ENCODE results near the gene NACC2. TPM values are rescaled to one million over a fixed set of nuclear protein-coding genes. Genes with fewer than 3 reads are reported as not detected.

Gene NACC2
- total RNA-seq, 1 donor from 2014 or later, result 1.6 TPM

- H3K9me3 Mint-ChIP-seq, result no peaks in the 10 kb centered on the region
- no peak for TF ChIP-seq CTCF (IDR thresholded peaks at IDR 0.05)
- no peak for ATAC-seq (ENCODE audit: low read depth)
- CTCF ChIA-PET, result no interaction called here
- peaks cover 2% of the 10 kb centered on the region for H3K4me1 Mint-ChIP-seq
- H3K27me3 Mint-ChIP-seq, result peaks cover 4% of the 10 kb centered on the region
- H3K4me3 Mint-ChIP-seq, result no peak overlapping the region
- intact Hi-C loops (cut with micrococcal nuclease), result no loop called here
- H3K27ac Mint-ChIP-seq, result no peak overlapping the region
- POLR2A ChIA-PET, result no interaction called here
- DNase-seq, result no peak
- H3K36me3 Mint-ChIP-seq (ENCODE audit: low read depth), result no peaks in the 10 kb centered on the region
Measured at GRCh38 chr9:136082496-136083361, 12.4 kb downstream of the NACC2 start.

GRCh38 chr9:136081826-136082495, 13.1 kb downstream of the NACC2 start:
- DNase-seq (no peak), ATAC-seq (ENCODE audit: low read depth) (no peak)
- H3K4me3 Mint-ChIP-seq, result no peak overlapping the region
- H3K27ac Mint-ChIP-seq, result no peak overlapping the region
- POLR2A ChIA-PET, result no interaction called here
- peaks cover 2% of the 10 kb centered on the region for H3K4me1 Mint-ChIP-seq
- H3K36me3 Mint-ChIP-seq (ENCODE audit: low read depth), result no peaks in the 10 kb centered on the region
- TF ChIP-seq CTCF (IDR thresholded peaks at IDR 0.05), result no peak
- H3K27me3 Mint-ChIP-seq, result peaks cover 2% of the 10 kb centered on the region
- CTCF ChIA-PET, result no interaction called here
- no peaks in the 10 kb centered on the region for H3K9me3 Mint-ChIP-seq
- intact Hi-C loops (cut with micrococcal nuclease), result no loop called here

- ChIA-PET POLR2A (no interaction called here), CTCF (no interaction called here)
- TF ChIP-seq CTCF (IDR thresholded peaks at IDR 0.05), result no peak
- DNase-seq (no peak), ATAC-seq (ENCODE audit: low read depth) (no peak)
- intact Hi-C loops (cut with micrococcal nuclease), result no loop called here
- Mint-ChIP-seq H3K9me3 (no peaks in the 10 kb centered on the region), H3K4me1 (peaks cover 5% of the 10 kb centered on the region), H3K4me3 (no peak overlapping the region), H3K27ac (no peak overlapping the region), H3K27me3 (peaks cover 4% of the 10 kb centered on the region), H3K36me3 (ENCODE audit: low read depth) (no peaks in the 10 kb centered on the region)
Measured at GRCh38 chr9:136081113-136081825, 13.8 kb downstream of the NACC2 start.

GRCh38 chr9:136080716-136081112, 14.4 kb downstream of the NACC2 start:
- Mint-ChIP-seq H3K36me3 (ENCODE audit: low read depth) (no peaks in the 10 kb centered on the region), H3K27ac (no peak overlapping the region), H3K9me3 (no peaks in the 10 kb centered on the region), H3K4me1 (peaks cover 10% of the 10 kb centered on the region), H3K27me3 (peaks cover 9% of the 10 kb centered on the region), H3K4me3 (no peak overlapping the region)
- ChIA-PET CTCF (no interaction called here), POLR2A (no interaction called here)
- intact Hi-C loops (cut with micrococcal nuclease), result no loop called here
- no peak for TF ChIP-seq CTCF (IDR thresholded peaks at IDR 0.05)
- ATAC-seq (ENCODE audit: low read depth) (no peak), DNase-seq (no peak)

- DNase-seq (no peak), ATAC-seq (ENCODE audit: low read depth) (no peak)
- intact Hi-C loops (cut with micrococcal nuclease), result no loop called here
- POLR2A ChIA-PET, result no interaction called here
- no peak overlapping the region for H3K27ac Mint-ChIP-seq
- no peaks in the 10 kb centered on the region for H3K9me3 Mint-ChIP-seq
- H3K27me3 Mint-ChIP-seq, result peaks cover 9% of the 10 kb centered on the region
- H3K4me1 Mint-ChIP-seq, result peaks cover 15% of the 10 kb centered on the region
- no peak for TF ChIP-seq CTCF (IDR thresholded peaks at IDR 0.05)
- H3K4me3 Mint-ChIP-seq, result no peak overlapping the region
- H3K36me3 Mint-ChIP-seq (ENCODE audit: low read depth), result no peaks in the 10 kb centered on the region
- CTCF ChIA-PET, result no interaction called here
Measured at GRCh38 chr9:136079916-136080246, 15.2 kb downstream of the NACC2 start.
